ENCODE measurements around the gene ANKRD33.

The ANKRD33 gene

DNA sequence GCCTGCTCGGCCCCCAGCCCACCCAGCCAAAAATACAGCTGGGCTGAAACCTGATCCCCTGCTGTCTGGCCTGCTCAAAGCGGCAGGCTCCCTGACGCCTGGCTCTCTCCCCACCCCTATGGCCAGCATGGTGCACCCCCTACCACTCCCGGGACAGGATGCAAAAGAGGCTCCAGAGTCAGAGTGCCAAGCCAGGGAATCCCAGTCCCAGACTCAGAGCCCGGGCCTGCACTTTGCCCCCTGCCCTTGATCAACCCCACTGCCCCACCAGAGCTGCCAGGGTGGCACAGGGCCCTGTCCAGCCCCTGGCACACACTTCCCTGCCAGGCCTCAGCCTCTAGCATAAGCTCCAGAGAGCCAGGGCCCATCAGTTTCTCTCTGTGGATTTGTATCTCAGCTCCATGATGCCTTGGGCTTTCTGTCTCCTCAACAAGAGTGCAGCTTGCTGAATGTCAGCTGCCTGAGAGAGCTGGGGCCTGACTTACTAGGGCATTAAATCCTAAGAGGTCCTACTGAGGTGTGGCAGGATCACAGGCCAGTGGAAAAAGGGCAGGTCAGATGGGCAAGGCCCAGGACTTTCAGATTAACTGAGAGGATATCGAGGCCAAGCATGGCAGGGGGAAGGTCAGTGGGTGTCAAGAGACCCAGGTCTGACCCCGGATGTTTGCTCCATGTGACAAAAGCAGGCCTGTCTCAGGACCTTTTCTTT is 33.3 kb downstream of the ANKRD33 start:
- DNase-seq (no peak), ATAC-seq (replicated peaks) (no peak)
- no peaks in the 10 kb centered on the region for H3K9me3 Mint-ChIP-seq
- peaks cover 29 to 41% of the 10 kb centered on the region in 2 donors for H3K4me1 Mint-ChIP-seq
- peaks cover 0 to 14% of the 10 kb centered on the region in 2 donors for H3K27me3 Mint-ChIP-seq
- H3K27ac Mint-ChIP-seq = no peak overlapping the region
- no peak overlapping the region for H3K4me3 Mint-ChIP-seq
- H3K36me3 Mint-ChIP-seq = no peaks in the 10 kb centered on the region

DNA sequence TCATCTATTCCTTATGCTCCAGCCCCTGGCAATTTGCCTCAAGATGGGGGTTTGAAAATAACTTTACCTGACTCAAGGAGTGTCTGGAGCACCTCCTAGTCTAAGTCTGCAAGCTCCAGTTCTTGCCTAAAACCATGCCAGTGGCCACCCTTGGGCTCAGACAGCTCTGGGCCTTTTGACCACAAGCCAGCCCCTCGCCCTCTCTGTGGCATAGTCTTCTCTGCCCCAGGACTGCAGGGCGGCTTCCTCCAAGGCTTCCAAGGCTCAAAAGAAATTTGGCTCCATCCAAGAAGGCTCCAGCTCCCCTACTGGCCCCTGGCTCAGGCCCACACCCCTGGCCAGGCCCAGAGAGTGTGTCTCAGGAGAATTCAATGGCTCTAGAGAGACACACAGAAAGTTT is 34.2 kb downstream of the ANKRD33 start:
- no peak for ATAC-seq (replicated peaks)
- no peak overlapping the region for H3K27ac Mint-ChIP-seq
- H3K27me3 Mint-ChIP-seq = peaks cover 0 to 14% of the 10 kb centered on the region in 2 donors
- no peaks in the 10 kb centered on the region for H3K36me3 Mint-ChIP-seq
- DNase-seq = no peak
- peaks cover 30 to 41% of the 10 kb centered on the region in 2 donors for H3K4me1 Mint-ChIP-seq
- H3K9me3 Mint-ChIP-seq = no peaks in the 10 kb centered on the region
- no peak overlapping the region for H3K4me3 Mint-ChIP-seq

DNA sequence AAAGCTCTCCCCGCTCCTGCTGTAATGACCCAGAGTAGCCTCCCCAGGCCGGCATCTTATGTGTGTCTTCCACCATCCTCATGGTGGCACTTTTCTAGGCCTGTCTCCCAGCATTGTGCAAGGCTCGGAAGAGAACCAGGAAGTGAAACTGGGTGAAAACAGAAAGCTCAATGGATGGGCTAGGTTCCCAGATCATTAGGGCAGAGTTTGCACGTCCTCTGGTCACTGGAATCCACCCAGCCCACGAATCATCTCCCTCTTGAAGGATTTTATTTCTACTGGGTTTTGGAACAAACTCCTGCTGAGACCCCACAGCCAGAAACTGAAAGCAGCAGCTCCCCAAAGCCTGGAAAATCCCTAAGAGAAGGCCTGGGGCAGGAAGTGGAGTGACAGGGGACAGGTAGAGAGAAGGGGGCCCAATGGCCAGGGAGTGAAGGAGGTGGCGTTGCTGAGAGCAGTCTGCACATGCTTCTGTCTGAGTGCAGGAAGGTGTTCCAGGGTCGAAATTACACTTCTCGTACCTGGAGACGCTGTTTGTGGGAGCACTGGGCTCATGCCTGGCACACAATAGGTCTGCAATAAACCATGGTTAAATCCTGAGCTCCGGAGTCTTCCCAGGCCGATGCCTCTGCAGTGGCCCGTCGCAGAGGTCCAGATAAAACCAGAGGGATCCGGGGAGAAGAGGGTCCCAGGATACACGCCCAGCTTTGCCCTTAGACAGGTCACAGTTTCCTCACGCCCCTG is 35.0 kb downstream of the ANKRD33 start:
- Mint-ChIP-seq H3K27ac (no peak overlapping the region), H3K4me3 (no peak overlapping the region)
- peak; percentile 47 to 61 for ATAC-seq (replicated peaks)

GRCh38 chr12:51923506-51924365 is 35.8 kb downstream of the ANKRD33 start:
- H3K27me3 Mint-ChIP-seq = peaks cover 0 to 14% of the 10 kb centered on the region in 2 donors
- H3K4me1 Mint-ChIP-seq = peaks cover 30 to 41% of the 10 kb centered on the region in 2 donors
- no peaks in the 10 kb centered on the region for H3K9me3 Mint-ChIP-seq
- no peak overlapping the region for H3K27ac Mint-ChIP-seq
- no peaks in the 10 kb centered on the region for H3K36me3 Mint-ChIP-seq
- DNase-seq = peak; percentile 44
- ATAC-seq (replicated peaks) = peak; percentile 72 to 73
- peak overlapping the region; percentile 43 to 45 for H3K4me3 Mint-ChIP-seq

More for the DNA sequence above, 35.0 kb downstream of the ANKRD33 start:
- DNase-seq = no peak
- H3K36me3 Mint-ChIP-seq = no peaks in the 10 kb centered on the region
- peaks cover 30 to 41% of the 10 kb centered on the region in 2 donors for H3K4me1 Mint-ChIP-seq
- H3K27me3 Mint-ChIP-seq = peaks cover 0 to 14% of the 10 kb centered on the region in 2 donors
- no peaks in the 10 kb centered on the region for H3K9me3 Mint-ChIP-seq

GRCh38 chr12:51924551-51925319 is 36.8 kb downstream of the ANKRD33 start:
- Mint-ChIP-seq H3K27me3 (peaks cover 0 to 14% of the 10 kb centered on the region in 2 donors), H3K4me3 (no peak overlapping the region), H3K27ac (no peak overlapping the region), H3K36me3 (no peaks in the 10 kb centered on the region), H3K4me1 (peaks cover 30 to 41% of the 10 kb centered on the region in 2 donors), H3K9me3 (no peaks in the 10 kb centered on the region)
- ATAC-seq (replicated peaks) (peak; percentile 64 to 72), DNase-seq (no peak)

DNA sequence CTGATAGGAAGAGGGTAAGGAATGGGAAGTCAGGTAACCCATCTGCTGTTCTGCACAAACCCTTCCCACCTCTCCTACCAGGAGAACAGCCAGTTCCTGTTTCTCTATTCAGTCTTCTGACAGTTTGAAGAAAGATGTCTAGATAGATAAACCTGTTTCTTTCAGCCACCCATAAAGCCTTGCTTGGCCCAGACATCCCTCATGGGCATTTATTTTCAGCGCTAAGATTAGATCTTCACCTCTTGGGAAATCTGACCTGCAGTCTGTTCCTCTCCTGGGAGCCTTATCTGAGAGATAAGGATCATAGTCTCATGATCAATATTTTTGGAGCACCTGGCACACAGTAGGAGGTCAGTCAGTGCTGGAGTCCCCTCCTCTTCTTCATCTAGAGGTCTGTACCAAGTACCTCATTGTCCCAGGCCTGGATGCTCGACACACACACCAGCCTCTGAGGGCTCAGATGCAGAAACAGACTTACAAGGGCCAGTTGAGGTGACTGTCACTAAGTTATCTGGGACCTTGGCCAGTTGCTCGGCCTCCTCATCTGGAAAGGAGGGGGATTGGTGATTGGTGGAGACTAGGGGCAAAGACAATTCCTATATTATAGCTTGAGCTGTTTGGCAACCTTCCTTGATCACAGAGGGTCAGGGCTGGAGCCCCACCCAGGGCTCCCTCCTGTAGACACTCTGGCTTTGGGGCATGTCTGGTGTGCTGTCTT is 37.6 kb downstream of the ANKRD33 start:
- ATAC-seq (replicated peaks) (peak in 1 of 2 donors; percentile 2), DNase-seq (no peak)
- Mint-ChIP-seq H3K27ac (peak overlapping the region; percentile 51), H3K4me1 (peaks cover 30 to 41% of the 10 kb centered on the region in 2 donors), H3K4me3 (no peak overlapping the region), H3K9me3 (no peaks in the 10 kb centered on the region), H3K36me3 (no peaks in the 10 kb centered on the region), H3K27me3 (peaks cover 0 to 14% of the 10 kb centered on the region in 2 donors)

- H3K4me3 Mint-ChIP-seq = no peak overlapping the region
- no peaks in the 10 kb centered on the region for H3K9me3 Mint-ChIP-seq
- no peak for ATAC-seq (replicated peaks)
- peaks cover 30 to 41% of the 10 kb centered on the region in 2 donors for H3K4me1 Mint-ChIP-seq
- no peaks in the 10 kb centered on the region for H3K36me3 Mint-ChIP-seq
- DNase-seq = no peak
- peak overlapping the region; percentile 51 for H3K27ac Mint-ChIP-seq
- H3K27me3 Mint-ChIP-seq = peaks cover 0 to 14% of the 10 kb centered on the region in 2 donors
Observed at GRCh38 chr12:51926064-51926632, 38.2 kb downstream of the ANKRD33 start.

DNA sequence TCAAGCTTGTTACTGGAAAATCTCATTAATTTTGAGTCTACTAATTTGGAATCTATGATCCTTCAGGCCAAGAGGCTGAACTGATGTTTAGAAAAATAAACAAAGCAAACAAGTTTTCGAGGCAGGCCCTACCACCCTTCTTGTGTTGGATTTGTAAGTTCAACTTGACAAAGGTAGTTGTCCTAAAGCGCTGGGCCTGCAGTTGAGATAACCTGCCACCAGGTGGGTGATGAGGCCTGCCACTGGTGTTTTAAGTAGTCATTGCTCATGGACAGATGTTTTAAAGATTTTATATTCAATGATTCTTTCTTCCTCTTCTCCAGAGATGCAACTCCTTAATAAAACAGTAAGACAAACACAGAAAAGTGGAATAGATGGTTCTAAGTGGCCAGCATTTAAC is 38.8 kb downstream of the ANKRD33 start:
- H3K9me3 Mint-ChIP-seq = no peaks in the 10 kb centered on the region
- no peak overlapping the region for H3K27ac Mint-ChIP-seq
- ATAC-seq (replicated peaks) = peak; percentile 31 to 49
- no peak overlapping the region for H3K4me3 Mint-ChIP-seq
- H3K36me3 Mint-ChIP-seq = no peaks in the 10 kb centered on the region
- peaks cover 0 to 14% of the 10 kb centered on the region in 2 donors for H3K27me3 Mint-ChIP-seq
- DNase-seq = no peak
- H3K4me1 Mint-ChIP-seq = peaks cover 30 to 41% of the 10 kb centered on the region in 2 donors

GRCh38 chr12:51932218-51933076 is 44.5 kb downstream of the ANKRD33 start:
- no peak overlapping the region for H3K27ac Mint-ChIP-seq
- H3K4me1 Mint-ChIP-seq = peaks cover 2 to 8% of the 10 kb centered on the region in 2 donors
- ATAC-seq (replicated peaks) = peak; percentile 59 to 66
- DNase-seq = no peak
- no peaks in the 10 kb centered on the region for H3K36me3 Mint-ChIP-seq
- H3K27me3 Mint-ChIP-seq = peaks cover 14 to 16% of the 10 kb centered on the region in 2 donors
- no peaks in the 10 kb centered on the region for H3K9me3 Mint-ChIP-seq
- no peak overlapping the region for H3K4me3 Mint-ChIP-seq

GRCh38 chr12:51934080-51934479 is 46.2 kb downstream of the ANKRD33 start:
- ATAC-seq (replicated peaks) = no peak
- H3K27ac Mint-ChIP-seq = no peak overlapping the region
- no peak overlapping the region for H3K4me3 Mint-ChIP-seq
- no peaks in the 10 kb centered on the region for H3K9me3 Mint-ChIP-seq
- H3K36me3 Mint-ChIP-seq = no peaks in the 10 kb centered on the region
- peaks cover 2 to 8% of the 10 kb centered on the region in 2 donors for H3K4me1 Mint-ChIP-seq
- no peak for DNase-seq
- peaks cover 14 to 16% of the 10 kb centered on the region in 2 donors for H3K27me3 Mint-ChIP-seq

- no peak for DNase-seq
- H3K27ac Mint-ChIP-seq = no peak overlapping the region
- ATAC-seq (replicated peaks) = no peak
- H3K4me3 Mint-ChIP-seq = no peak overlapping the region
- H3K27me3 Mint-ChIP-seq = peaks cover 28 to 38% of the 10 kb centered on the region in 2 donors
- peaks cover under 1 to 5% of the 10 kb centered on the region in 2 donors for H3K4me1 Mint-ChIP-seq
- no peaks in the 10 kb centered on the region for H3K9me3 Mint-ChIP-seq
- H3K36me3 Mint-ChIP-seq = peaks cover 0 to 2% of the 10 kb centered on the region in 2 donors
Observed at GRCh38 chr12:51937926-51938325, 50.0 kb downstream of the ANKRD33 start.

DNA sequence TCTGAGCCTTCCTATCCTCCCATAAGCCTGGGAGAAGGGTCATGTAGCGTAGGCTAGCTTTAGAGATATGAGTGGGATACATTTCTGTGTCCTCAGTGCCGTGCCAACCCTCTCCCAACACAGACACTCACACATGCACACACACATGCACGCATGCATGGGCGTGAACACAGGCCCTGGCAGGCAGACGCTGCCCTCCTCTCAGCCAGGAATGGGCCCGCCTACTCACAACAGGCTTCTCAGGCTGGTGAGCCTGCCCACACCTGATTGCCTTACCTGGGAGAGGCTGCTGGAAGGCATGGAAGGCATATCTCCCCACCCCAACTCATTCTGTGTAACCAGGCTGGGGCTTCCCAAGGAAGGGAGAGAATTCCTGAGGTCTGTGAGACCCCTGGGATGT is 50.8 kb downstream of the ANKRD33 start:
- peaks cover 2 to 3% of the 10 kb centered on the region in 2 donors for H3K36me3 Mint-ChIP-seq
- H3K9me3 Mint-ChIP-seq = no peaks in the 10 kb centered on the region
- peaks cover 32 to 46% of the 10 kb centered on the region in 2 donors for H3K27me3 Mint-ChIP-seq
- no peak overlapping the region for H3K4me3 Mint-ChIP-seq
- no peaks in the 10 kb centered on the region for H3K4me1 Mint-ChIP-seq
- ATAC-seq (replicated peaks) (no peak), DNase-seq (no peak)
- H3K27ac Mint-ChIP-seq = no peak overlapping the region

Data from stimulated activated naive B cell treated with anti-CD40 and anti-IgM and Interleukin-4, amounts not matched to agents 10 μg/mL and 1 μg/mL and 100 μg/mL, for 72 hours (primary cell).